Astrocyte (in vitro differentiated cells and primary cell): Measurements from ENCODE around the gene CACNB4. TPM values are rescaled to one million over a fixed set of nuclear protein-coding genes. Genes with fewer than 3 reads are reported as not detected.

Experiments
- DNase-seq: peaks from one replicate; pipeline ENCODE4 v3.0.0-alpha.2; 2010; ENCODE audit warnings: low read depth
- FAIRE-seq: peaks from 2 replicates; lab custom pipeline; 2011; peaks lifted over from hg19 to GRCh38; lab: Jason Lieb, UNC
- H2AFZ ChIP-seq: 2 replicates; pipeline ENCODE4 v1.6.0; 2012; ENCODE audit warnings: low read depth, low read length, inconsistent platforms
- H3K27ac ChIP-seq: 2 replicates; pipeline ENCODE4 v1.5.1; 2011; ENCODE audit warnings: low read depth, low read length, inconsistent platforms
- H3K27me3 ChIP-seq: 2 replicates; pipeline ENCODE4 v1.6.0; 2011; ENCODE audit warnings: low read length, inconsistent platforms; ENCODE audit not compliant: insufficient read depth
- H3K36me3 ChIP-seq: 2 replicates; pipeline ENCODE4 v1.5.1; 2011; ENCODE audit warnings: low read length, inconsistent platforms; ENCODE audit not compliant: insufficient read depth
- H3K4me1 ChIP-seq: 2 replicates; pipeline ENCODE4 v1.5.1; 2011; ENCODE audit warnings: low read length, inconsistent platforms; ENCODE audit not compliant: insufficient read depth
- H3K4me2 ChIP-seq: 2 replicates; pipeline ENCODE4 v1.6.0; 2012; ENCODE audit warnings: low read length, inconsistent platforms
- H3K4me3 ChIP-seq: 2 replicates; pipeline ENCODE4 v1.5.1; 2011; ENCODE audit warnings: low read depth, mild to moderate bottlenecking, low read length, inconsistent platforms; ENCODE audit not compliant: insufficient read depth
- H3K79me2 ChIP-seq: 2 replicates; pipeline ENCODE4 v1.6.0; 2012; ENCODE audit warnings: mild to moderate bottlenecking, low read length, inconsistent platforms; ENCODE audit not compliant: insufficient read depth
- H3K9ac ChIP-seq: 2 replicates; pipeline ENCODE4 v1.6.0; 2012; ENCODE audit warnings: mild to moderate bottlenecking, low read length, inconsistent platforms
- H3K9me3 ChIP-seq: 2 replicates; pipeline ENCODE4 v1.5.1; 2012; ENCODE audit warnings: low read depth, mild to moderate bottlenecking, low read length, inconsistent platforms; ENCODE audit not compliant: insufficient read depth
- H4K20me1 ChIP-seq: 2 replicates; pipeline ENCODE4 v1.6.0; 2012; ENCODE audit warnings: low read length, inconsistent platforms; ENCODE audit not compliant: insufficient read depth
- H3K27ac Mint-ChIP-seq: one replicate; pipeline ENCODE4 v1.8.0; 2021; ENCODE audit warnings: mild to moderate bottlenecking, mixed read lengths; ENCODE audit not compliant: unreplicated experiment
- H3K27me3 Mint-ChIP-seq: one replicate; pipeline ENCODE4 v1.8.0; 2021; ENCODE audit warnings: low read depth, mixed read lengths; ENCODE audit not compliant: unreplicated experiment
- H3K36me3 Mint-ChIP-seq: one replicate; pipeline ENCODE4 v1.8.0; 2021; ENCODE audit warnings: low read depth, mixed read lengths; ENCODE audit not compliant: unreplicated experiment
- H3K4me1 Mint-ChIP-seq: one replicate; pipeline ENCODE4 v1.8.0; 2021; ENCODE audit warnings: low read depth, mixed read lengths; ENCODE audit not compliant: unreplicated experiment
- H3K4me3 Mint-ChIP-seq: one replicate; pipeline ENCODE4 v1.8.0; 2021; ENCODE audit warnings: mild to moderate bottlenecking, moderate library complexity, mixed read lengths; ENCODE audit not compliant: unreplicated experiment
- H3K9me3 Mint-ChIP-seq: one replicate; pipeline ENCODE4 v1.8.0; 2021; ENCODE audit warnings: mild to moderate bottlenecking, mixed read lengths; ENCODE audit not compliant: unreplicated experiment
- EZH2 ChIP-seq: IDR thresholded peaks from 2 replicates; pipeline ENCODE4 v1.6.1; 2012; ENCODE audit warnings: mild to moderate bottlenecking, low read length, inconsistent platforms; ENCODE audit not compliant: insufficient read depth
- total RNA-seq: library from RNA; stranded (reverse); gene quantifications from 2 replicates; pipeline ENCODE4 v1.2.1, GENCODE V29; 2021
- TF ChIP-seq, protein P1 (sequence below): IDR thresholded peaks from 2 replicates; pipeline ENCODE4 v1.5.1; 2011; ENCODE audit warnings: low read depth, mild to moderate bottlenecking, inconsistent platforms, low read length, moderate library complexity; ENCODE audit not compliant: insufficient read depth

The CACNB4 gene
- total RNA-seq, 1 donor from 2014 or later, result 1.8 TPM

DNA sequence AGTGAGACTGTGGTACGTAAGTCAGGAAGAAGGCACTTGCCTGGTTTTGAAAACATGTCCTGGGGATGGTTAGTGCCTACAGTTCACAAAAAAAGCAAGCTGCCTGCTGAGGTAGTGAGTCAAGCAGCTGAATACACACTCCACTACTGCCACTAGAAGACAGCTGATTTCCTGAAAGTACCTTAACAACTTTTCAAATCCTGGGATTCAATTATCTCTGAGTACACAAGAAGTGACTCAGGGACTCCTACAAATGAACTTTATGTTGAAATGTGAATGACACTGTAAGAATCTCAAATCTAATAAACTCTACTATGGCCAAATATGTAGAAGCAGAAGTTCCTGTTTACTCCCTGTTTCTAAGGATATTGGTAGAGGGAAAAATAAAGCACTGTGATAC lies 212.6 kb downstream of the CACNB4 start:
- H3K27ac Mint-ChIP-seq, result peak overlapping the region; percentile 2
- no peaks in the 10 kb centered on the region for H3K9me3 Mint-ChIP-seq
- H3K79me2 ChIP-seq, result no peaks in the 10 kb centered on the region
- H4K20me1 ChIP-seq, result no peaks in the 10 kb centered on the region
- no peak for TF ChIP-seq EZH2
- TF ChIP-seq, protein P1, sequence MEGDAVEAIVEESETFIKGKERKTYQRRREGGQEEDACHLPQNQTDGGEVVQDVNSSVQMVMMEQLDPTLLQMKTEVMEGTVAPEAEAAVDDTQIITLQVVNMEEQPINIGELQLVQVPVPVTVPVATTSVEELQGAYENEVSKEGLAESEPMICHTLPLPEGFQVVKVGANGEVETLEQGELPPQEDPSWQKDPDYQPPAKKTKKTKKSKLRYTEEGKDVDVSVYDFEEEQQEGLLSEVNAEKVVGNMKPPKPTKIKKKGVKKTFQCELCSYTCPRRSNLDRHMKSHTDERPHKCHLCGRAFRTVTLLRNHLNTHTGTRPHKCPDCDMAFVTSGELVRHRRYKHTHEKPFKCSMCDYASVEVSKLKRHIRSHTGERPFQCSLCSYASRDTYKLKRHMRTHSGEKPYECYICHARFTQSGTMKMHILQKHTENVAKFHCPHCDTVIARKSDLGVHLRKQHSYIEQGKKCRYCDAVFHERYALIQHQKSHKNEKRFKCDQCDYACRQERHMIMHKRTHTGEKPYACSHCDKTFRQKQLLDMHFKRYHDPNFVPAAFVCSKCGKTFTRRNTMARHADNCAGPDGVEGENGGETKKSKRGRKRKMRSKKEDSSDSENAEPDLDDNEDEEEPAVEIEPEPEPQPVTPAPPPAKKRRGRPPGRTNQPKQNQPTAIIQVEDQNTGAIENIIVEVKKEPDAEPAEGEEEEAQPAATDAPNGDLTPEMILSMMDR, result no peak
- H3K9ac ChIP-seq, result no peak overlapping the region
- peaks cover 3% of the 10 kb centered on the region for H3K4me1 Mint-ChIP-seq
- H3K9me3 ChIP-seq, result no peaks in the 10 kb centered on the region
- no peak overlapping the region for H3K4me3 ChIP-seq
- no peak overlapping the region for H2AFZ ChIP-seq
- H3K4me2 ChIP-seq, result no peak overlapping the region
- no peak for DNase-seq
- no peak overlapping the region for H3K27ac ChIP-seq
- no peaks in the 10 kb centered on the region for H3K36me3 ChIP-seq
- no peaks in the 10 kb centered on the region for H3K36me3 Mint-ChIP-seq
- H3K4me3 Mint-ChIP-seq, result no peak overlapping the region
- no peaks in the 10 kb centered on the region for H3K27me3 ChIP-seq
- no peaks in the 10 kb centered on the region for H3K4me1 ChIP-seq
- no peak for FAIRE-seq
- H3K27me3 Mint-ChIP-seq, result no peaks in the 10 kb centered on the region

DNA sequence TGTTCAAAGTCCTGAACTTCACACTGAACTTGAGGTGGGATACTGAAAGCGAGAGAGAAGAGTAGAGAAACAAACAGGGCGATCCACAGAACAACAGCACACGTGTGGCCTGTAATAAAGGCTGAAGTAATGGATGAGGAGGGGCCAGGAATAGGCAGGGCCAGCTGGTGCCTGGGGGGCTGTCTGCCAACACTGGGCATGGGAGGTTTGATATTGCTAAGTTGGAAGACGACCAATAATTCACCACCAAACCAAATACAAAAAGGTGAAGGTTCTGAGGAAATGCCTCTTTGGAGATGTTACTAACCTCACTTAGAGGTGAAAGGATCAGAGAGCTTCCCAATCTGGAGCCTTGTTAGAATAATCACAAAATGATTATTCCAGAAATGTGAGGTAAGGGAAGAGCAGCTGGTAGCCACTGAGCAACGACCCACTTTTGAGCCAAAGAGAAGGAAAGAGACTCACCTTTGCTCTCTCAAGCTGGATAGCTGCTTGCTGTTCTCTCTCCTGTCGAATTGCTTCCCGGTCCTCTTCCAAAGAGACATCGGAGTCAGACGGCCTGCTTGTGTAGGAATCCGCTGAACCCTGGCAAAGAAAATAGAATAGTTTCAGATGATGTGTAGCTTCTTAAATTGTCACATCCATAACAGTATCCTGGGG lies 215.9 kb downstream of the CACNB4 start:
- Histone ChIP-seq H3K9me3 (no peaks in the 10 kb centered on the region), H3K4me3 (no peak overlapping the region), H3K4me2 (no peak overlapping the region), H3K9ac (no peak overlapping the region), H3K27ac (no peak overlapping the region), H2AFZ (no peak overlapping the region), H3K79me2 (no peaks in the 10 kb centered on the region), H3K36me3 (no peaks in the 10 kb centered on the region), H4K20me1 (no peaks in the 10 kb centered on the region), H3K27me3 (no peaks in the 10 kb centered on the region), H3K4me1 (no peaks in the 10 kb centered on the region)
- Mint-ChIP-seq H3K36me3 (no peaks in the 10 kb centered on the region), H3K27me3 (no peaks in the 10 kb centered on the region), H3K4me1 (peaks cover 11% of the 10 kb centered on the region), H3K4me3 (no peak overlapping the region), H3K27ac (no peak overlapping the region), H3K9me3 (no peaks in the 10 kb centered on the region)
- FAIRE-seq (no peak), DNase-seq (no peak)
- TF ChIP-seq EZH2, result no peak
- TF ChIP-seq, protein P1, result no peak

GRCh38 chr2:151881342-151881741 lies 217.5 kb downstream of the CACNB4 start:
- Histone ChIP-seq H2AFZ (no peak overlapping the region), H3K4me3 (no peak overlapping the region), H3K9ac (no peak overlapping the region), H3K36me3 (no peaks in the 10 kb centered on the region), H3K27ac (no peak overlapping the region), H3K27me3 (no peaks in the 10 kb centered on the region), H3K9me3 (no peaks in the 10 kb centered on the region), H3K79me2 (no peaks in the 10 kb centered on the region), H3K4me2 (no peak overlapping the region), H3K4me1 (no peaks in the 10 kb centered on the region), H4K20me1 (no peaks in the 10 kb centered on the region)
- Mint-ChIP-seq H3K36me3 (no peaks in the 10 kb centered on the region), H3K4me3 (no peak overlapping the region), H3K27me3 (no peaks in the 10 kb centered on the region), H3K9me3 (no peaks in the 10 kb centered on the region), H3K4me1 (peaks cover 11% of the 10 kb centered on the region), H3K27ac (no peak overlapping the region)
- TF ChIP-seq EZH2, result no peak
- TF ChIP-seq, protein P1, result no peak
- DNase-seq (no peak), FAIRE-seq (no peak)
